T1000 (cell line): ENCODE measurements around the gene TMEM161A.
"Not testable (repeated sequence)": the region's sequence is repeated elsewhere in the genome, so short reads cannot be mapped to it uniquely, and the experiment has no call there.

ENCODE experiments used
- DNase-seq: peaks from one replicate; lab custom pipeline; 2025; ENCODE audit warnings: mixed read lengths; lab: John Stamatoyannopoulos, UW

Gene TMEM161A

DNA sequence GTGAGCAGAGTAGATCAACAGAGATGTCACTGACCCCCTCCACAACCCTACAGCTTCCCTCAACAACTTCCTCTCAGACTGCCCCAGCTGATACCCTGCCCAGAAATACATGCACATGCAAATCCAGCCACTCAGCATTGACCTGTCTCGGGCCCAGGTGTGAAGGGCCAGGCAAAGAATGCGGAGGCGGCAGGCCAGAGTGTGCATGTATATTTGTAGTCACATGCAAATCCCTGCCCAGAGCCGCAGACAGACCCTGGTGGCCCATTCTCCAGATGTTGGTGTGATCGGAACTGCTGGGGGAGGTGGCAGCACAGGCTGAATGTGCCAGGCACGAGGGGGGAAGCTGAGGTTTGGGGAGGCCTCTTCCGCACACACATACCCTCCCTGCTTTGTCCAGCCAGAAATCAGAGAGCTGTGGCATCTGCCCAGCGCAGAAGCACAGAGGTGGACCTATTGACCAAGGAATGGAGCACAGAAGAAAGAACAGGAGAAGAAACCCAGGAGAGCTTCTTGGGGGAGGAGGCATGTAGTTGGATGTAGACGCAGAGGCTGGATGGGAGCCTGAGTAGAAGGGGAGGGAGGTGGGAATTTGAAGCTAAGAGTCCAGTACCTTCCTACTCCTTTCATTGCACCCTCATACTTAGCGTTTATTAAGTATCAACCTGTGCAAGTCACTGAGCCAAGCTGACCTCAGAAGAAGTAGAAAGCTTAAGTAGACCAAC, 17.4 kb upstream of the TMEM161A start:
- DNase-seq = no peak

DNA sequence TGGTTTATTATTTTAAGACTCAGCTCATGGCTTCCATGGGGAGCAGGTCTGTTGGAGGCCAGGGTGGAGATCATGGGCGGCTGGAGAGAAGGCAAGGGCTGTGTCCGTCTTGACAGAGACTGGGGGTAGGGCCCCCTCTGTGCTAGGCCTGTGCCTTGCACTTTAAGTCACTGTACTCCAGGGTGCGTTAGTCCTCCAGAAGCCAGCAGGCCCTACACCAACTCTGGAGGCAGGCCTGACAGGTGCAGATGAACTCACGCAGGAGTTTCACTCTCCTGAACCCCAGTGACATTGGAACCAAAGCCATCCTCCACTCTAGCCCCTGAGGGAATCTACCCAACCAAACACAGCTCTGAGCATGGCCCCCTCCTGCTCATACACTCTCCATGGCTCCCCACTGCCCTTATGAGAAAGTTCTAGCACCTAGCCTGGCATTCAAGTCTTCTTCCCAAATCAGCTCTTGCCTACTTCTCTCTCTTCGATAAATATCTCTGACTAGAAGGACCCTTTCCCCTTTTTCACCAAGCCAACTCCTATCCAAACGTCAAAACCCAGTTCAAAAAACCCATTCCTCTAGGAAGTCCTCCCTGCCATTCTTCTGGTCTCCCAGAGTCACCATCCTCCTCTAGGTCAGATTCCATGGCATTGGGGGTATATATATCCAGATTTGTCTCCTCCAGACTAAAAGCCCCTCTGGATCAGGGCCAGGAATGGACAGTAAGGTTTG, 16.7 kb upstream of the TMEM161A start:
- no peak for DNase-seq

DNA sequence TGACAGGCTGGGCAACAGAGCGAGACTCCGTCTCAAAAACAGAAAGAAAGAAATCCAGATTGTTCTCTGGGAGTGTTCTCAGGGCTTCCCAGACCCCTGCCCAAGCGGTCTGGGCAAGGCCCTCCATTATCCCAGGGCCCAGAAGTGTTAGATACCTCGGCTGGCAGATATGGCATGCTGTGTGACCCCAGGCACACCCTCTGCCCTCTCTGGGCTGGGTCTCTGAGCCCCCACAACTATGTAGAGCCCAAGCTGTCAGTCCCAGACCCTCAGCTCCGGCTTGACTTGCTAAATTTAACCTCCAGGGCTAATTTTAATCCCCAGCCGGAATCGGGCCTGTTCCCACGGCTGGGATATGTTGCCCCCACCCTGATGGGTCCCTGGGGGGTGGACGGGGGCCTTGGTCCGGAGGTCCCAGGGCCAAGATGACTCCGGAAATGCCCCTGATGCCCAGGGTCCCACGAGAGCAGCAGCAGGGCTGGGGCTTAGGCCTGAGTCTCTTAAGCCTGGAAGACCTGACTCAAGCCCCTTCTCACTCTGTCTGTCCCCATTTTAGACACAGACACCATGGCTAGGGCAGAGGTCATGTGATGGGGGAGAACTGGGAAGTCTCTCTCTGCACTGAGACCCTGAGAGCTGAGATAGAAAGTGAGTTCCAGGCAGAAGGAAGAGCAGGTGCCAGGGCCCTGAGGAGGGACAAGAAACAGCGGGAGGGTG, 14.5 kb upstream of the TMEM161A start:
- DNase-seq = no peak

DNA sequence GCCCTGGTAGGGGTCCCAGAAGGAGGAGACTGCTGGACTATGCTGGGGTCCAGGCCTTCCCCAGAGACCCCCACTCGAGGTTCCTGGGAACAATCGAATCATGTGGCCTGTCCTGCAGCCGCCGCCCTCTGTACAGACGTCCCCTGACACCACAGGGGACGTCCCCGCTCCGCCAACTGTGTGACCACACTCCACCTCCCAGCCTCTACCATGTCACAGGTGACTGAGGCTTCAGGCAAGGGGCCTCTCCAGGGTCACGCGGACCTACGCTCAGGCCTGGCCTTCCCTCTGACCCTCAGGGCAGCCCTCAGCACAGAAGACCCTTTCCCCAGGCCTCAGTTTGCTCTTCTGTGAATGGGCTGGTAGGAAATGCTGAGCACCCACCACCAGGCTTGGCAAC, 13.1 kb upstream of the TMEM161A start:
- no peak for DNase-seq

DNA sequence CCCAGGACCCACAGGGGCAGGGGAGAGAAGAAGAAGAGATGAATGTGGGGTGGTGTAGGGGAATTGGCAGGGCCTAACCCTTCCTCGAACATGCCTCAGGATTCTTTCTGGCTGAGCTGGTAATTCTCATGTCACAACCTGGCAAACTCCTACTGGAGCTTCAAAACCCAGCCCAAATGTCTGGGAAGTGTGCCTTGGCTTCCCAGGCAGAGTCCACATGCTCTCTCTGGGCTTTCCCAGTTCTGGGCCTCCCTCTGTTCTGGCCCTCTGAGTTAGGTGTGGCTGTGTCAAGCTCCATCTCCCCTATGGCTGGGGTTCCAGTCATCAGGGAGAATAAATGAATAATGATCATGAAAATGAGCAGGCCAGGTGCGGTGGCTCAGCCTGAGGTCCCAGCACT, 11.2 kb upstream of the TMEM161A start:
- DNase-seq = no peak

DNA sequence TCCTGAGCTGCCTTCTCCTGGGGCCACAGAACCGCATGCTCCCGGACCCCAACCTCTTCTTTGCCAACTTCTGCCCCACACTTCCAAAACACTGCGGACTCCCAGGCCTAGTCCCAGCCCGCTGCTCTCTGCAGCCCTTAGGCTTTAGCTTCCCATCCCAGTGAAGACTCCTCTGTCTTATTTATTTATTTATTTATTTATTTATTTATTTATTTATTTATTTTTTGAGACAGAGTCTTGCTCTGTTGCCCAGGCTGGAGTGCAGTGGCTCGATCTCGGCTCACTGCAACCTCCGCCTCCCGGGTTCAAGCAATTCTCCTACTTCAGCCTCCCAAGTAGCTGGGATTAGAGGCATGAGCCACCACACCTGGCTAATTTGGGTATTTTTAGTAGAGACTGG, 10.2 kb upstream of the TMEM161A start:
- DNase-seq = not testable (repeated sequence)

DNA sequence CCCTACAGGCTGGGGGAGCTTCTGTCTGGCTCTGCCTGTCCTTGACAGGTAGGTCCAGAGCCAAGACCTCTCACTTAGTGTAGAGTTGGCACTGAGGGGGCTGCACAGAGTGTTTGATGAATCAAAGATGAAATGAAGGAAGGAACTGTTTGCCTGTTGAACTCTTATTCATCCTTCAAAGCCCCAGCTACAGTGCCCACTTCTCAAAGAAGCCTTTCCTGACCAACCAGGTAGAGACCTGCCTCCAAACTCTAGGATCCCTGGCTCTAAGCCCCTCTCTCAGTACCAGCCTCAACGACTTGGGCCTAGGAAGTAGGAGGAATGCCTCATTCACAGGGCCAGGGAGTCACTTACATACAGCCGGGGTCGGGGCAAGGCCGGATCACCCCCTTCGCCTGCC, 9.1 kb upstream of the TMEM161A start:
- no peak for DNase-seq

DNA sequence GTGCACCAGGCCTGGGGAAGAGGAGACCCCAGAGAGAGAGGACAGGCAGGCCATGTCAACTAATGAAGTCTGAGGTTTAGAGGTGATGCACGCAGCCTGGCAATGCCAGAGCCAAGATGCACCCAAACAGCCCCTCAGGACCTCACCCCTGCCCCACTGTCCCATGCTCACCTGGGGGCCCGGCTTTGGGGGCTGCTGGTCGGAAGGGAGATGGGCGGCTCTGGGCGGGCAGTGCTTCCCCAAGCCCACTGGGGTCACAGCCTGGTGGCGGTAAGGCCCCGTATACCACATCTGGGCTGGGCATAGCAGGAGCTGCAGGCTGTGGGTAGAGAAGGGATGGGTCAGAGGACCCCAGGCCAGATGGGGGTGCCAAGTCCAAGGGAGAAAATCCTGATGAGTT, 8.6 kb upstream of the TMEM161A start:
- no peak for DNase-seq

DNA sequence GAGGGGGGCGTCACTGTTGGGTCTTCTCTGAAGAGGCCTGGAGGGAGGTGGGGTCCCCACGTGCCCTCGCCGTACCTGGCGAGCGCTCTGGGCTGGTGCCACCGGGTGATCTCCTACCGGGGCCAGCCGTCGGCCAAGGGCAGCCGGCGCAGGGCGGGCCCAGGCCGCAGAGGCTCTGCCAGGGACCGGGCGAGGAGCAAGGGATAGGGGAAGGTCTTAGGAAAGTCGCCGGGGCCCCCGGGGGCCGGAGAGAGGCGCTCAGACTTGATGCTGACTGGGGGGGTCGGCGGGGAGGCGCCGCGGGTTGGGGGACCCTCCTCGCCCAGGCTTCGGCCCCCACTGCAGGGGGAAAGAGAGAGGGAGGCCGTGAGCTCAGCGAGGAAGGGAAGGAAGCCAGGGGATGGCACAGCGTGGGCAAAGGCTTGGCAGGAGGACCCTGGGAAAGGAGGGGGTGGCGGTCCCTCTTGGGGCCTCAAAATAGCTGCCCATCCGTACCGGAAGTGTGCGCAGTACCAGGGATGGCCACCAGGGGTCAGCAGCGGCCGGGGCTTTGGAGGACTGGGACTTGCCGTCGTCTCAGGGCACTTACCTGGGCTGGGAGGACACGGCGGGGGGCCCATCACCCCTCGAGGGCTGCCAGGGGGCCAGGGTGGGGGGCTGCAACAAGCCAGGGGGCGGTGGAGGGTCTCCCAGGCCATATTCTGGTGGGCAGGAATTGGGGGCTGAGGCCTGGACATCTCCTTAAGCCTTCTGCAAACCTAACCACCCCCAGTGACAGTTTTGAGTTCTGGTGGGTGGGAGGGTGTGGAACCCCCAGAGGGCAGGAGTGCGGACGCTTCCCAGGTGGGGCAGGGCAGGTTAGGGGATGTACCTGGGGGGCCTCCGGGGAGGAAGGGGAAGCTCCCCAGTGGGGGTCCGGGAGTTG, 7.7 kb upstream of the TMEM161A start:
- peak; percentile 67 for DNase-seq

DNA sequence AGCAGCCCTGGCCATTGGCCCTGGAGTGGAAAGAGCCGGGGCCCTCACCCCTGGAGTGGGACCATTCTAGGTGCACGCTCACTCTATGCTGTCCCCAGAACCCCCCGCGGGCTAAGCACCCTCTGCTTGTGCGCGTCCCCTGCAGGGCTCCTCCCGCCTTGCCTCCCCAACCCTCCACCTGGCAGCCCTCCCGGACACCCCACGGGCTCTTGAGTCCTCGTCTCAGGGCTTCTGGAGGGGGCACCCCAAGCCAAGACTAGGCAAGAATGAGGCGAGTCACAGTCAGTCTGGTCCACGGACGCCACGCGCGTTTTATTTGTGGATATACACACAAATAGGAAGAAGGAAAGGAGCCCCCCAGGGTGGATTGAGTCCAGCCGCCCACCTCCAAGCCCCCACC, 7.0 kb upstream of the TMEM161A start:
- DNase-seq = no peak

DNA sequence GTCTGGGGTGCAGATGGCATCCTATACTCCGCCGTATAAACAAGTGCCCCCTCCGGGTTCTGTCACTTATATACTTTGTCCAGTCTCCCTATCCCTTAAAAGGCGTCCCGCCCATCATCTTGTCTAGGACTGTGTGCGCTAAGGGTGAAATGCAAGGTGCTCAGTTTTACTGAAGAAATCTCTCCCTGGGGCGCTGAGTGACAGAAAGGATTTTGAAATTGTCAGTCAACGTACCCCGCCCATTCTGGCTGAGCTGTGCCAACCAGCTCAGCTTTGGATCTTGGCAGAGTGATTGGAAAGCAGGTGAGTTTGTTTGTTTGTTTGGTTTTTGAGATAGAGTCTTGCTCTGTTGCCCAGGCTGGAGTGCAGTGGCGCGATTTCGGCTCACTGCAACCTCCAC, 4.1 kb upstream of the TMEM161A start:
- no peak for DNase-seq

DNA sequence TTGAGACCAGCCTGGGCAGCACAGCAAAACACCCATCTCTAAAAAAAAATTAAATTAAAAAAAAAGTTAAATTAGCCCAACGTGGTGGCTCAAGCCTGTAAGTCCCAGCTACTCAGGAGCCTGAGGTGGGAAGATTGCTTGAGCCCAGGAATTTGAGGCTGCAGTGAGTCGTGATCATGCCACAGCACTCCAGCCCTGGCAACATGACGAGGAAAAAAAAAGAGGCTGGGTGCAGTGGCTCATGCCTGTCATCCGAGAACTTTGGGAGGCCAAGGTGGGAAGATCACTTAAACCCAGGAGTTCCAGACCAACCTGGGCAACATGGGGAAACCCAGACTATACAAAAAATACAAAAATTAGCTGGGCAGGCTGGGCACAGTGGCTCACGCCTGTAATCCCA, 2.2 kb upstream of the TMEM161A start:
- no peak for DNase-seq

DNA sequence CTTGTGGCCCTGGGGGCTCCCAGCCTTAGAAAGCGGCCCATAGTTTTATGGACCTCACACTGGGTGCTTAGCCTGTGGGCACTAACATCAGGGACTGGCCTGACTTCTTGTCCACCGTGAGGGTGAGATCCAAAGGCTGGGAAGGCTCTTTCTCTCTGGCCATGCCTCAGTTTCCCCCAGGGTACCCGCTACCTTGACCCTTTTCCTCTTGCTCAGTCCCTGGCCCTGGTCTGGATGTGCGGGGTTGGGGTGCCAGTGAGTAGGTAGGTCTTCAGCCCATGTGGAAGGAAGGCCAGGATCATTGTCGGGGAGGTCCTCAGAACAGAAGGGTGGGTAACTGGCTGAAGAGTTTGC, 1.6 kb upstream of the TMEM161A start:
- no peak for DNase-seq

DNA sequence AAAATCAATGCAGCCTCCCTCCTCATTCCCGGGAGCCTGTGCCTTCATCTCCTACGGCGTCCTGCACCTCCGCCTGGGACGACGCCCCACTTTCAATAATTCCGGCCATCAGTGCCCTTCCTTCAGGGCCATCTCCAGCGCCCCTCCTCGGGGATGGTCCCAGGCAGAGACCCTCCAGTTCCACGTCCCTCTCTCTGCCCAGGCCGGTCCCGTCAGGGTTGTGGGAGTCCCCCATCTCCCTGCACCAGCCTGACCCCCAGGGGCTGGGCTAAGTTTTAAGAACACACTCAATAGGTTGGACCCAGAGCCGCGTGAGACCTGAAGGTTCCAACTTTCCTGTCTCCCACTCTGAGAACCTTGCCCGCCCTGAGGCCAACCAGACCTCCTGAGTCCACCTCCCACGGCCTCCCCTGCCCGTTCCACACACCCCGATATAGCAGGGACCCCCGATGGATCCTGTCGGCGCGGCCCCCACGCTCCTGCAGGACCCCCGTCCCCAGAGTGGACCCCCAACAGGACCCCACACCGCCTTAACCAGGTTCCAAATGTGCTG, 646 bp downstream of the TMEM161A start:
- no peak for DNase-seq

DNA sequence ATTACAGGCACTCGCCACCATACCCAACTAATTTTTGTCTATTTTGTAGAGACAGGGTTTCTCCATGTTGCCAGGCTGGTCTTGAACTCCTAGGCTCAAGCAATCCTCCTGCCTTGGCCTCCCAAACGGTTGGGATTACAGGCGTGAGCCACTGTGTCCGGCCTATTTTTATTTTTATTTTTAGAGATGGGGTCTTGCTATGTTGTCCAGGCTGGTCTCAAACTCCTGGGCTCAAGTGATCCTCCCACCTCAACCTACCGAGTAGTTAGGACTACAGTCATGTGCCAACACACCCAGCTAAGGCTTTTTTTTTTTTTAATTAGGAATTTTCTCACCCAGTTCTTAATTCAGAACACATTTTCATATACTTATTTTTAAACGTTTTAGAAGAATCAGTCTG, 2.6 kb downstream of the TMEM161A start:
- DNase-seq = not testable (repeated sequence)

DNA sequence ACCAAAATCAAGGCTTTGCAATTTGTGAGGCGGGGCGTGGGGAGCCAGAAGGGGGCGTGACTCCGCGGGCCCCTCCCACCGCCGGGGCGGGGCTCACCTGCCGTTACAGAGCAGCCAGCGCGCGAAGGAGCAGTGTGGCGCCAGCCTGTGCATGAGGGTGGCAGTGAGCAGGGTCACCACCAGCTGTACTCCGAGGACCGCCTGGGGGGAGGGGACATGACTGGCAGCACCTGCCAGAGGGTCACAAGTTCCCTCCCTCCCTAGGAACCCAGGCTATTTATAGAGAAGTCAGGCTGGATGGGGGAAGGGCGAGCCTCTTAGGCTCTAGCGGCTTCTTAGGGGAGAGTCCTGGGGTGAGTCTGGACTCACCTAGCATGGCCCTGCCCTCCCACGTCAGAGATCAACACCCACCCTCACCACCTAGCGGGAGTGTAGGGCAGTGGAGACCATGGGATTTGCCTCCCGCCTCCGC, 3.6 kb downstream of the TMEM161A start:
- DNase-seq = no peak

DNA sequence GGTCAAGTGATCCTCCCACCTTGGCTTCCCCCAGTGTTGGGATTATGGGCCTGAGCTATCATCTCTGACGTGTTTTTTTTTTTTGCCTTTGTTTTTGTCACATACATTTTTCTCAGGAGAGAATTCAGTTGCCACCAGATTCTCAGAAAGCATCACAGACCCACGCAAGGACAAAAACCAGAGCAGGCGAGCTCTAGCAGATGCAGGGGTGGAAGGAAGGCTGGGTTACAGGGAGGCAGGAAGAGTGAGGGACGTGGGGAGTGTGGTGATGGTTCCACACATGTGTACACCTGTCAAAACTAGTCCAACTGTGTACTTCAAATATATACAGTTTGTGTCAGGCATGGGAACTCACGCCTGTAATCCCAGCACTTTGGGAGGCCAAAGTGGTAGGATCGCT, 4.3 kb downstream of the TMEM161A start:
- no peak for DNase-seq

DNA sequence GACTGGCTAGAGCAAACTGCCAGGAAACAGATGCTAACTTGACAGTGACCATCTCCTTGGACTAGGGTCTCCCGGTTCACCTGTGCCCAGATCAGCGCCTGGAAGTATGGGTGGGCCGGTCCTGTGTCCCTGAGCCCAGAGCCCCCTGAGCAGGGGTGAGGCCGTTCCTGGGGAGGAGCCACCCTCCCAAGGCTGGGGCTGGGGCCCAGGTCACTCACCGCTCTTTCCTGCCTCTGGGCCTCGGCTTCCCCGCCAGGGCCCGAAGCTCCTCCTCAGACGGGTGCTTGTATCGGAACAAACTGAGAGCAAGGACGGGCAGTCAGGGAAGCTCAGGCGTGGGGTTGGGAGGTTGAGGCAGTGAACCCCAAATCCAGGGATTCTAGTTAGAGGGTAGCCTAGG, 5.4 kb downstream of the TMEM161A start:
- no peak for DNase-seq

DNA sequence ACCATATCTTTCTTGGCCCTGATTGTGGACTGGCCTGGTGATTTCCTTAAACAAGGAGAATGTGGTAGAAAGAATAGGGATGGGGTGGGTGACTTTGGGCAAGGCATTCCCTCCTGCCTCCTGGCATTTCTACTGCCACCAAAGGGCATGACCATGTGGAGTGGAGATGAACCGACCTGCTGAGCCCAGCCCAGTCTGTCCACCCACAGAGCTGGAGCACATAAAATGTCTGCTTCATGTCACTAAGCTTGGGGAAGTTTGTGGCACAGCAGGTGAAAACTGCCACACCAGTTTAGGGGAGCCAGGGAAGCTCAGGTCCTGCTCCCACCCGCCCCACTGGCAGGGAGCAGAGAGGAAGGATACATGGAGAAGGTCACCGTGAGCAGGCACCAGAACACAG, 6.3 kb downstream of the TMEM161A start:
- no peak for DNase-seq

DNA sequence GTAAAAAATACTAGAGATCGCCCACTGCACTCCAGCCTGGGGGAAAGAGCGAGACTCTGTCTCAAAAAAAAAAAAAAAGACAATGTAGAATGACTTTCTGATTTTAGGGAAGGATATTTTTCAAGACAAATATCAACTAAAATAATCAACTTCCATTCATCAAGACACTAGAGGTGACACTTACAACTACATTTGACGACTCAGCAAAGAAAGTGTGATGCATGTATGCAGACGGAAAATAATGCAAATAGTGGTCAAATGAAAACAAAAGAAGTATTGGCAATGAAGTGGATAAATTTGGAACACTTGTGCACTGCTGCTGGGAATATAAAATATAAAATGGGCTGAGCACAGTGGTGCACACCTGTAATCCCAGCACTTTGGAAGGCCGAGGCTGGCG, 12.2 kb downstream of the TMEM161A start:
- no peak for DNase-seq

DNA sequence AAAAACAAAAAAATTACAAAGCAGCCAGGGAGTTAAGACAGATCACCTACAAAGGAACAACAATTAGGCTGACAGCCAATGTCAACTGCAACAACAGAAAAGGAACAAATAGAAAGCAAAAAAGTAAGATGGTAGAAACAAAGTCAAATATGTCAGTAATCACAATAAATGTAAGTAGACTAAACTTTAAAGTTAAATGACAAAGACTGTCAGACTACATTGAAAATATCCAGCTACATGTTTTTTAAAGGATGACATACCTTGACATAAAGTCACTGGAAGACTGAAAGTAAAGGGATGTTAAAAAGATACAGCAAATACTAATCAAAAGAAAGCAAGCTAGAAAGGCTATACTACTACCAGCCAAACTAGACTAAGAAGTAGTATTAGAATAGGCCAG, 14.9 kb downstream of the TMEM161A start:
- no peak for DNase-seq

DNA sequence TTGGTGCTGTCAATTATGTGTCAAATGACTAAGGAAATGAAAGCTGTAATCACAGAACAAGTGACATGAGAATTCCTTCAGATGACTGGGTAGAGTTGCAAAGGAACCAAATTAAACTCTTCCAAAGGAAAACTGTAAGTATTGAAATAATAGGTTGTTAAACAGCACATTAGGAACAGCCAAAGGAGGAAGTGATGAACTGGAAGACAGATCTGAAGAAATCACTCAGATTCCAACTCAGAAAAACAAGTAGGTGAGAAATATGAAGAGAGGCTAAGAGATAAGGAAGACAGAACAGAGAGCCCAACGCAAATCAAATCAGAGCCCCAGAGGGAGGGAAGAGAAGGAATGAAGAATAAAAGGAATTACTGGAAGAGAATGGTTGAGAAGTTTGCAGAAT, 15.4 kb downstream of the TMEM161A start:
- DNase-seq = no peak
